WERI-Rb-1 (cell line): ENCODE measurements around the gene ARHGEF25.

ENCODE experiments used
- DNase-seq: peaks from one replicate; pipeline ENCODE4 v3.0.0-alpha.2; 2020
- H3K27ac ChIP-seq: fragments of 250-450 bp; sonication (Bioruptor Pico); 2 replicates; pipeline ENCODE4 v1.5.1; 2020; ENCODE audit warnings: mild to moderate bottlenecking, moderate library complexity
- H3K27me3 ChIP-seq: fragments of 250-450 bp; sonication (Bioruptor Pico); 2 replicates; pipeline ENCODE4 v1.5.1; 2021; ENCODE audit warnings: mild to moderate bottlenecking, low read depth, moderate library complexity; ENCODE audit not compliant: insufficient read depth, severe bottlenecking
- H3K36me3 ChIP-seq: fragments of 250-450 bp; sonication (Bioruptor Pico); 2 replicates; pipeline ENCODE4 v1.5.1; 2020; ENCODE audit warnings: mild to moderate bottlenecking, moderate library complexity
- H3K4me3 ChIP-seq: 2 replicates; pipeline ENCODE4 v1.5.1; 2011; ENCODE audit warnings: low read depth, mild to moderate bottlenecking, control low read depth, low read length
- H3K9me3 ChIP-seq: fragments of 250-450 bp; sonication (Bioruptor Pico); 2 replicates; pipeline ENCODE4 v1.5.1; 2021; ENCODE audit warnings: mild to moderate bottlenecking, moderate library complexity; ENCODE audit not compliant: severe bottlenecking
- CTCF ChIP-seq: IDR thresholded peaks from 2 replicates; pipeline ENCODE4 v1.5.1; 2011; ENCODE audit warnings: low read depth, mild to moderate bottlenecking, control low read depth, inconsistent platforms, low read length

The ARHGEF25 gene

GRCh38 chr12:57619434-57620244, 8.4 kb downstream of the ARHGEF25 start:
- Histone ChIP-seq H3K4me3 (no peak overlapping the region), H3K36me3 (peaks cover 78% of the 10 kb centered on the region), H3K27ac (peak overlapping the region; percentile 55; the same call in 1 of the 2 replicates), H3K9me3 (no peaks in the 10 kb centered on the region), H3K27me3 (no peaks in the 10 kb centered on the region)
- no peak for TF ChIP-seq CTCF
- peak; percentile 75 for DNase-seq

- Histone ChIP-seq H3K27ac (no peak overlapping the region), H3K4me3 (no peak overlapping the region), H3K36me3 (peaks cover 78% of the 10 kb centered on the region), H3K9me3 (no peaks in the 10 kb centered on the region), H3K27me3 (no peaks in the 10 kb centered on the region)
- TF ChIP-seq CTCF = no peak
- DNase-seq = no peak
Measured at GRCh38 chr12:57620245-57620935, 9.2 kb downstream of the ARHGEF25 start.

- no peak for TF ChIP-seq CTCF
- Histone ChIP-seq H3K27me3 (no peaks in the 10 kb centered on the region), H3K9me3 (no peaks in the 10 kb centered on the region), H3K4me3 (no peak overlapping the region), H3K36me3 (peaks cover 78% of the 10 kb centered on the region), H3K27ac (no peak overlapping the region)
- no peak for DNase-seq
Measured at GRCh38 chr12:57620936-57621496, 9.8 kb downstream of the ARHGEF25 start.

- peak; percentile 92 for TF ChIP-seq CTCF
- Histone ChIP-seq H3K27me3 (no peaks in the 10 kb centered on the region), H3K4me3 (no peak overlapping the region), H3K27ac (no peak overlapping the region), H3K9me3 (no peaks in the 10 kb centered on the region), H3K36me3 (peaks cover 78% of the 10 kb centered on the region)
- DNase-seq = peak; percentile 71
Measured at GRCh38 chr12:57621497-57622292, 10.5 kb downstream of the ARHGEF25 start.

GRCh38 chr12:57622293-57623245, 11.3 kb downstream of the ARHGEF25 start:
- no peak for DNase-seq
- no peak for TF ChIP-seq CTCF
- no peak overlapping the region for H3K27ac ChIP-seq
- H3K4me3 ChIP-seq = no peak overlapping the region
- peaks cover 80% of the 10 kb centered on the region for H3K36me3 ChIP-seq
- no peaks in the 10 kb centered on the region for H3K27me3 ChIP-seq
- H3K9me3 ChIP-seq = no peaks in the 10 kb centered on the region
